Activated CD4-positive, alpha-beta T cell treated with anti-CD3 and anti-CD28 coated beads, Interleukin-2, amount 50 U/mL, for 24 hours (primary cell): ENCODE data around the gene SF3A1.
"Not testable (repeated sequence)": the region's sequence is repeated elsewhere in the genome, so short reads cannot be mapped to it uniquely, and the experiment has no call there.

Experiments
- DNase-seq, 2 donors: peaks; one replicate each; pipeline ENCODE4 v3.0.0-alpha.2; 2020; ENCODE audit warnings: low read depth in 1 of 2, low spot score in 1 of 2

SF3A1 gene, protein sequence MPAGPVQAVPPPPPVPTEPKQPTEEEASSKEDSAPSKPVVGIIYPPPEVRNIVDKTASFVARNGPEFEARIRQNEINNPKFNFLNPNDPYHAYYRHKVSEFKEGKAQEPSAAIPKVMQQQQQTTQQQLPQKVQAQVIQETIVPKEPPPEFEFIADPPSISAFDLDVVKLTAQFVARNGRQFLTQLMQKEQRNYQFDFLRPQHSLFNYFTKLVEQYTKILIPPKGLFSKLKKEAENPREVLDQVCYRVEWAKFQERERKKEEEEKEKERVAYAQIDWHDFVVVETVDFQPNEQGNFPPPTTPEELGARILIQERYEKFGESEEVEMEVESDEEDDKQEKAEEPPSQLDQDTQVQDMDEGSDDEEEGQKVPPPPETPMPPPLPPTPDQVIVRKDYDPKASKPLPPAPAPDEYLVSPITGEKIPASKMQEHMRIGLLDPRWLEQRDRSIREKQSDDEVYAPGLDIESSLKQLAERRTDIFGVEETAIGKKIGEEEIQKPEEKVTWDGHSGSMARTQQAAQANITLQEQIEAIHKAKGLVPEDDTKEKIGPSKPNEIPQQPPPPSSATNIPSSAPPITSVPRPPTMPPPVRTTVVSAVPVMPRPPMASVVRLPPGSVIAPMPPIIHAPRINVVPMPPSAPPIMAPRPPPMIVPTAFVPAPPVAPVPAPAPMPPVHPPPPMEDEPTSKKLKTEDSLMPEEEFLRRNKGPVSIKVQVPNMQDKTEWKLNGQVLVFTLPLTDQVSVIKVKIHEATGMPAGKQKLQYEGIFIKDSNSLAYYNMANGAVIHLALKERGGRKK

DNA sequence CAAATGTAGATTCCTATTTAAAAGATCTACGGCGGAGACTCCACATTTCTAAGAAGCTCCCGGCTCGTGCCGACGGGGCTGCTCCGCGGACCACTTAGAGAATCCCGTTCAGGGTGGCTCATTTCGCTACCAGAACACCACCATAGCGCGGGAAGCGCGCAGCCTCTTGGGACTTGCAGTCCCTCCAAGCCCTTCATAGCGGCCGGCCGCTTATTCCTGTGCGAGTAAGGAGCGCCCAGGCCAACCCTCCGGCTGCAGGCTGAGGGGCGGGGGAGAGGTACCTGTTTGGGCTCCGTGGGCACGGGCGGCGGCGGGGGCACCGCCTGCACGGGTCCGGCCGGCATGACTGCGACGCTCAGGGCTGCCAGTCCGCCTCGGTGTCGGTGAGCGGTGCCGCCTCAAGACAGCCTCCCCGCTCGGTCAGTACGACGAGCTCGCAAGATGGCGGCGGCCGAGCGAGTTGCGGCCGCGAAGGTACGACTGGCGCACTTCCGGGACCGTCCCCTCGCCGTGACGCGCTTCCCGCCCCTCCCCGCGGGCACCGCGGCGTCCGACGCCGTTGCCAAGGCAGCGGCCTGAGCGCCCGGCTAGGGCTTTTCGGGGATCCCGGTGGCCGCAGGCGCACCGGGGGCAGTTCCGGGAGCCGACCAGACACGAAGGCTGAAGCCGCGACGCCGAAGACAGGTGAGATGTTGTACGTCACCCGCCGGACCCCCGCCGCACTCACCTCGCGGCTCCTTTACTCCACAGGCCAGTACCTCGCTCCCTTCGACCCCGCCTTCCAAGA, at the start of gene SF3A1, which contains the start of gene CCDC157:
TSS of gene SF3A1 (minus strand) at position 446 of the 787 bp plus-strand sequence. CDS start at position 344, 102 bp downstream.
TSS of gene CCDC157 (plus strand) at position 559 of the 787 bp plus-strand sequence. CDS start 8,994 bp downstream, outside the sequence.
- DNase-seq, result peak; percentile 69 to 80

DNA sequence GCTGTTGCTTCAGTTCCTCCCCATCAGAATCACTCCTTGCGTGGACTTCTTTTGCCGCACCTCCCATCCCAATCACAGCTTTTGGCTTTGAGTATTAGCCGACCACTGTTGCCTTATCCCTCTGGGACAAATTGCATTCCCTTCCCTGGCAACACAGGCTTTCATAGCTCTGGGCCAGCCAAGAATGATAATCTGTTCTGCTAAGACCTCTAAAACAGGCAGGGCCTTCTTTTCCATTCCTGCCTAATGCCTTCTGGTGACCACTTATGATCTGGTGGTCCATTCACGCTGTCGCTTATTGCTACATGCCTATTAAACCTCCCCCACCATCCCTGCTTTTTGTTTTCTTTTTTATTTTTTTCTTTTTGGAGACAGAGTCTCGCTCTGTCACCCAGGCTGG, 49.7 kb upstream of the SF3A1 start:
- no peak for DNase-seq

DNA sequence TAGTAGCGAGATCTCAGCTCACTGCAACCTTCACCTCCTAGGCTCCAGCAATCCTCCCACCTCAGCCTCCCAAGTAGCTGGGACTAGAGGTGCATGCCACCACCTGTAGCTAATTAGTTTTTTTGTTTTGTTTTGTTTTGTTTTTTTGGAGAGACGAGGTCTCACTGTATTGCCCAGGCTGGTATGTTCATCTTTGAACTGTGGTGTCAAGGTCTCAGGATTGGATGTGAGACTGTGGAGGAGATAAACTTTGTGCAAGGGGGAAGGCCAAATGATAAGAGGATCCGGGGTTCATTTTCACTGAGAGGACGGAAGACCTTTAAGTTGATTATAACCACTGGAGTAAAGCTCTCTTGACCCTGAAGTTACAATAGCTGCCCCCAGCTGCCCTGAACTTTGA, 49.0 kb upstream of the SF3A1 start:
- no peak for DNase-seq

DNA sequence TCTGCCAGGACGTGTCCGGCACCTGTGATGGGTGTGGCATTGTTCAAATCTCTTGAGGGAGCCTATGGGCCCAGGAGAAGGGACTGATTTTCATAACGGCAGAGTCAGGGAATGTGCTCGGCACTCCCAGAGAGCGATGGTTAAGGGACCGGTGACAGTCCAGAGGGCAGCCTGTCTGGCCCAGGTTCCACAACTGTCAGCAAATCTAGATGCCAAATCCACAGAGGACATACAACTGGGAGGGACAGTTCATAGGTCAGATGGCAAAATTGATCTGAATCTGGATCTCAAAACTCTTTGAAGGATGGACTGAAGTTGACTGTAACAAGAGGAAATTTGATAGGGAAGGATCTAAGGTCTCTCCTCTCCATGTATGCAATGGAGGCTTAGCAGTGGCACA, 47.6 kb upstream of the SF3A1 start:
- no peak for DNase-seq

DNA sequence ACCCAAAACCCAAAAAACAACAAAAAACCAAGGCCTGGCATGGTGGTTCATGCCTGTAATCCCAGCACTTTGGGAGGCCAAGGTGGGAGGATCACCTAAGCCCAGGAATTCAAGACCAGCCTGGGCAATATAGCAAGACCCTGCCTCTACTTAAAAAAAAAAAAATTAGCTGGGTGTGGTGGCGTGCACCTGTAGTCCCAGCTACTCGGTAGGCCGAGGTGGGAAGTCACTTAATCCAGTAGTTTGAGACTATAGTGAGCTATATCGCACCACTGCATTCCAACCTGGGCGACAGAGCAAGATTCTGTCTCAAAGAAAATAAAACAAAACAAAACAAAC, 46.0 kb upstream of the SF3A1 start:
- not testable (repeated sequence) for DNase-seq

DNA sequence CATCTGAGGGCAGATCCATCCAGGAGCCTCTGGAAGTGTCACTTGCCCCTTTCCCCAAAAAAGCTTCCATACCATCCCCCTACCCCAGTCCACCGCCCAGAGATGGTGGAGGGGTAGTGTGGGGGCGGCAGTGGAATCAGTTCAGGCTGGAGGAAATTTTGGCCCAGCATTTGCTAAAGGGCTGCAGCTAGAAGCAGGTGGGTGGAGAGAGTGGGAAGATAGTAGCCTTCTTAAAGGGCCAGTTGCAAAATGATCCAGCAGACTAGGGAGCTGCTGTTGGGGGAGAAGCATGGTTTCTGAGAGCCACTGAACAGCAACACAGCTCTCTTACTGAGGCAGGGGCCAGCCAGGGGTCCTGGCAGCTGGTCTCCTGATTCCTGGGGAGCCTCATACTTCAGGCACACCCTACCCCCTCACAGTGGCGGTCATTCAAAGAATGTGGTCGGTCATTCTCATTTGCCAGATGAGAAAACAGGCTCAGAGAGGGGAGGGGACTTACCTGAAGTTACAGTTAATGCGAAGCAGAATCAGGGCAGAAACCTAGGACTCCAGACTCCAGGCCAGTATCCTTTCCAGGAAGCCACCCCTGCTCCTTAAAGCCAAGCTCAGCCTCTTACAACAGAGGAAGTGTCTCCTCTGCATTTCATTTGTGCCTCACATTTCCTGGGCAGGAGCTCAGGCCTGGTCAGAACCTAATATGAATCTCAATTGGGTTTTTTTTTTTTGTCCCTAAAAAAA, 45.5 kb upstream of the SF3A1 start:
- DNase-seq, result no peak

DNA sequence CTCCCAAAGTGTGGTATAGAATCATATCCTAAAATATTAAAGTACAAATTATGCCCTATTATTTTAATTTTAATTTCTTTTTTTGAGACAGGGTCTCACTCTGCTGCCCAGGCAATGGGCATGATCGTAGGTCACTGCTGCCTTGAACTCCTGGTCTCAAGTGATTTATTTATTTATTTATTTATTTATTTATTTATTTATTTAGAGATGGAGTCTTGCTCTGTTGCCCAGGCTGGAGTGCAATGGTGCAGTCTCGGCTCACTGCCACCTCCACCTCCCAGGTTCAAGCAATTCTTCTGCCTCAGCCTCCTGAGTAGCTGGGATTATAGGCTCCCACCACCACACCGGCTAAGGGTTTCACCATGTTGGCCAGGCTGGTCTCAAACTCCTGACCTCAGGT, 44.3 kb upstream of the SF3A1 start:
- DNase-seq, result not testable (repeated sequence)

DNA sequence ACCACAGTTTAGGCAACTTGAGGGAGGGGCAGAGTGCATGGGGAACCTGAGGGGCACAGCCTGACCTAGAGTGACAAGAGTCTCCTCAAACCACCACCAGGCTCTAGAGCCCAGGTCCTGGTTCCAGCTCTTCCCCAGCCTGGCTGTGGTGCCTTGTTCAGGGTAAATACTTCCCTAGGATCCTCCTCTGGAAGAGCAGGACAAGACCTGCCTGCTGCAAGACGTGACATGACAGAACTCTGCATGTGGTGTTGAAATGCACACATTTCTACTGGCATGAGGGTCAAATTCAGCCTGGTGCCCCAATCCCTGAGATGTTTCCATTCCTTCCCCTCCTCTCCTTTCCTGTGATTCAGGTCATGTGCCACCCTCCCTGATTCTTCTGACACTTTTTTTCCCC, 43.5 kb upstream of the SF3A1 start:
- no peak for DNase-seq

DNA sequence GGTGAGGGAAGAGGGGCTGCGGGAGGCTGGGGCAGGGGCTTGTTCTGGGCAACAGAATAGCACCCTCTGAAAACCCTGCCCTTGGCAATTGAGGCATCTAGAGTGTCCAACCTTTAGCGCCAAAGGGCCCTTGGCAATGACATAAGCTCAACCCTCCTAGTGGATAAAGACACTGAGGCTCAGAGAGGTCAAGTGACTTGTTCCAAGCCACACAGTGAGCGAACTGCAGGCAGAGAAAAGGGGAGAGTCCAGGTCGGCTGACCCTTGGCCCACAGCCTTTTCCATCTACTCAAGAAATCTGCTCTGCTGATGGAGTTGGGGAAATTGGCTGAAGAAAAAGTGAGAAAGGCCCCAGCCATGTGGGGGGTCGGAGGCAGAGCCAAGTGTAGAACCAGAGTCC, 43.0 kb upstream of the SF3A1 start:
- DNase-seq, result no peak

DNA sequence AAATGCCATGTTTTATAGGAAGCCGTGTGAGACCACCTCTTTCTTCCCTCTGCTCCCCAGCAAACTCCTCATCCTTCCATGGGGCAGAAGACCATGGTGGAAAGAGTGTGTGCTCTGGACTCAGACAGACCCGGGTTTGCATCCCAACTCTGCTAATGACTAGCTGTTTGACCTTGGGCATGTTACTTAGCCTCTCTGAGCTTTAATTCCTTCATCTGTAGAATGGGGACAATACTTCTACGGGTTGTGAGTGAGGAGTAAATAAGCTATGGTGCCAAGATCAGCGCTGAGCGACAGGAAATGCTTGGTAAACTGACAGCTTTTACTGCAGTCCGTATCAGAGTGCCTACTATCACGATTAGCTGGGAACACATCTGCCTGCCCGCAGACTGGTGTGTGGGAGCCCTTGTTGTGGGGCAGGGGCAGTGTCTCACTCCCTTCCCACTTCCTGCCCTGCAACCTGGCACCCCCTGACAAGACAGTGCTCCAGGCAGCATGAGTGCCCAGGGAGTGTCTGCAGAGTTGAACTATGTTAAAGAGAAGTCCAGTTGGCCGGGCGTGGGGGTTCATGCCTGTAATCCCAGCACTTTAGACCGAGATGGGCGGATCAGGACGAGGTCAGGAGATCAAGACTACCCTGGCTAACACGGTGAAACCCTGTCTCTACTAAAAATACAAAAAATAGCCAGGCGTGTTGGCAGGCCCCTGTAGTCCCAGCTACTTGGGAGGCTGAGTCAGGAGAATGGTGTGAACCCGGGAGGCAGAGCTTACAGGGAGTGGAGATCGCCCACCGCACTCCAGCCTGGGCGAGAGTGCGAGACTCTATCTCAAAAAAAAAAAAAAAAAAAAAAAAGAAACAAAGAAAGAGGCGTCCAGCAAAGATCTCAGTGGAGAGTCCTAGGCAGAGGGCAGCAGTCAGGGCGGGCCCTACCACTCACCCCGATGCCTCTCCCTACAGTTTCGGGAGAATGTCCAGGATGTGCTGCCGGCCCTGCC, 42.3 kb upstream of the SF3A1 start:
- no peak for DNase-seq

DNA sequence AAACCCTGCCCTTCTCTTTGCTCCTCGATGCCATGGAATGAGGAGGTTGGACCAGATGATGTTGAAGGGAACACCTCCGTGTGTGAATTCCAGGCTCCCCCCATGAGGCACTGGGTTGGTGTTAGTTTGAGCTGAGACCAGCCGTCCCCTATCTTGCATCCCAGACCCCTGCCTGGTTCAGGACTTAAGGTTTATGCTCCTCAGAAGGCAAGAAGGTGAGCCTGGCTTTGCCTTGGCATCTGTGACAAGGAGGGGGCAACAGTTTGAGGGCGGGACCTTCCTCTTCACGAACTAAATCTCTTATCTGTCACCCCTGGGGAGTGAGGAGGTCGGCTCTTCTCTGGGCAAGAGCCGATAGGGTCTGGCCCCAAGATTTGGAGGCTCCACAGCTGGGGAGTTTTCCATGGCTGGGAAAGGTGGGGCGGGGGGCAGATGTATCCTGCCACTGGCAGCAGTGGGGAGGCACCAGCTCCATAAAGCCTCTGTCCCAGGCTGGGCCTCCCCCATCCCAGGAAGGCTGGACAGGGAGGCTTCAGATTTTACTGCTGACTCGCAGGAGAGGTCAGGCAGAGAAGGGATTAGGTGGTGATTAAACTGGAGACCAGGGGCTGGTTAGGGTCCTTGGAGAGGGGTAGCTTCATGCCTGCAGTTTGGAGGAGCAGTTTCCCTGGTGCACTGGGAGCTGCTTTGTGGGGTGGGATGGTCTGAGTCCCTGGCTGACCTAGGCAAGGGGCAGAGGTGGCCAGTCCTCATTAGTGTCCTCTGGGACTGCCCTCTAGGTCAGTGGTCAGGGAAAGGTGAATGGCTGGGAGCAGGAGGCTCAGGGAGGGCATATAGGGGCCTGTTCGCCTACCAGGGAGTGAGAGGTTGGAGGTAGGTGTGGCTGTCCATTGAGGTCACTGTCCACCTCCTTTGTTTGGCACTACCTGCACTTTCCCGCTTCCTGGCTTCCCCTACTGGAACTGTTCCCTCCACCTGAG, 41.3 kb upstream of the SF3A1 start:
- DNase-seq, result no peak

DNA sequence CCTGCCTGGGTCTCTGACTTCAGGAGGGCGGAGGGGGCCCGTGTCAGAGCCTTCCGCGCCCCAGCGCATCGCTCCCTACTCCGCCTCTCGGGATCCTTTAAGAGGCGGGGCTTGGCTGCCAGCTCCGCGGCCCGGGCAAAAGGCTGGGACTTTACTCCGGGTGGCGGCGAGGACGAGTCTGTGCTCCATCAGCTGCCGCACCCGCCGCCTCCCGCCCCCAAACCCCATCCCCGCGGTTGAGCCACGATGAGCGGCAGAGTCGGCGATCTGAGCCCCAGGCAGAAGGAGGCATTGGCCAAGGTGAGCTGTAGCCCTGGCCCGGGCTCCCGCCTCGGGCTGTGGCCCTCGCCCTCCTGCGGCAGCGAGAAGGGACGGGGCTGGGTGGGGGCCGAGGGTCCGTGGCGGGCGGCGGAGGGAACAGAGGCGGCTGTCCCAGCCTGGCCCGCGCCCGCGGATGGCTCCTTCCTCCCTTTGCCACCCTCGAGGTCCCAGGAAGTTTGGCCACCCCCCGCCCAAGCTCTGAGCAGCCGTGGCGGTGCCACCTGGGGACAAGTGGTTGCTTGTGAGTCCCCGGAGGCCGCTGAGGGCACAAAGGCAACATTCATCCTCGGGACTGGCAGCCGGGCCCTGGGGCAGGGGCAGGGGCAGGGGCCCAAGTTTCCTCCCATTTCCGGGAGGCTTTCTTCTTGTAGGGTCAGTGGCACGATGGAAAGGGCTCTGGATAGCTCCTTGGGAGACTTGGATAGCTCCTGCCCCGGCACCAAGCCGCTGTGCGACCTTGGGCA, 40.4 kb upstream of the SF3A1 start, which contains the start of gene SEC14L2:
TSS of gene SEC14L2 (plus strand) at position 148 of the 785 bp plus-strand sequence. CDS start at position 247, 99 bp downstream.
- DNase-seq, result peak; percentile 30 to 46

DNA sequence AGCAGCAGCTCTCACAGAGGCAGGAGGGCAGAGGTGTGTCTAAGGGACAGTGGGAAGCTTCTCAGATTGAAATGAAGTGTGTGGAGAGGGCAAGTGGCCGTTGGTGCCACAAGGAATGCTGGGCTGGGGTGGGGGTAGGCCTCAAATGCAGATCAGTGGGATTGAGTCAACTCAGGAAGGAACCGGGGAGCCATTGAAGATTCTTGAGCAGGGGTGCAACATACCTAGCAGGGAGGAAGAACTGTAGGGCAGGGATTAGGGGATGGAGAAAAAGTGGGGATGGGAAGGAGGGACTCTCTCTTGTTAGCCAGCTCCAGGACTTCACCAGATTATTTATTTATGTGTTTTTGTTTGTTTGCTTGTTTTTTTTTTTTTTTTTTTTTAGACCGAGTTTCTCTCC, 37.2 kb upstream of the SF3A1 start:
- DNase-seq, result no peak

DNA sequence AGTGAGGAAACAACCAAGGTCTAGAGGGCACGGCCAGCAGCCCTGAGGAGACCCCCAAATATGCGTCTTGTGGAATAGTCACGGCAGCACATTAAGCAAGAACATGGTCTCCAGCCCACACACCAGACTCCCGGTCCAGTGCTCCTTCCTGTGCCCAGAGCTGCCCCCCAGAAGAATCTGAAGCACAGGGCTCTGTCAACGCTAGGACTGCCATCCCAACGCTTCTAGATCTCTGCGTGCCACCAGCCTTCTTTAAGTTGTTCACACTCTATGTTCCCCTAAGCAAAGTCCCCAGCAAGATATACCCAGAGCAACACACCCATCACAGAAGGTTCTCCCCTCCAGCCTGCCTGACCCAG, 36.6 kb upstream of the SF3A1 start:
- no peak for DNase-seq

DNA sequence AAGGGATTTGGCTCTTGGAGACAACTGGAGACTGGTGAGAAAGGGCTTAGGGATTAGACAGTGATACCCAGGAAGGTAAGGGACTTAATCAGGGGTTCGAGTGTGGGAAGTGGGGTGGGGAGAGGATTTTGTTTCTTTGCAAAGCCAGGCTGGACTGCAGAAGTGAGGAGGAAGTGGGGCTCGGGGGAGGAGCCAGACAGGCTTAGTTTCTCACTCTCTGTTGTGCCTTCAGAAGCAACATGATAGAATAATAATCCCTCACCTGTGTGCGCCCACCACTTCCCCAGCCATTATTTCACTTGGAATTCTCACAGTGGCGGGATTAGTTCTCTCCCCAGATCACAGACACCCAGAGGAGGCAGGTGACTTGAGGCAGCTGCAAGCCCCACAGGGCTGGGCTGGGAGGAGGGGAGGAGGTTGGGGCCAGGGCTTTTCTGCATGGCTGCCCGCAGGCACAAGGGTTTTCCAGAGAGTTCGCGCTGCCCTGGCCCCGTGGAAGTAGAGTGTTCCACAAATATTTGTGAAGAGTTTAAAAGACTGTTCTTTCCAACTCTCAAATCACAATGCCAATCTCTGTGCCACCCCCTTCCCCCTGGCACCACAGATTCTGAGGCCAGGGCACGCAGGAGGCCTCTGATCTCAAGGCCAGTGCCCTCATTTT, 36.1 kb upstream of the SF3A1 start:
- DNase-seq, result no peak

DNA sequence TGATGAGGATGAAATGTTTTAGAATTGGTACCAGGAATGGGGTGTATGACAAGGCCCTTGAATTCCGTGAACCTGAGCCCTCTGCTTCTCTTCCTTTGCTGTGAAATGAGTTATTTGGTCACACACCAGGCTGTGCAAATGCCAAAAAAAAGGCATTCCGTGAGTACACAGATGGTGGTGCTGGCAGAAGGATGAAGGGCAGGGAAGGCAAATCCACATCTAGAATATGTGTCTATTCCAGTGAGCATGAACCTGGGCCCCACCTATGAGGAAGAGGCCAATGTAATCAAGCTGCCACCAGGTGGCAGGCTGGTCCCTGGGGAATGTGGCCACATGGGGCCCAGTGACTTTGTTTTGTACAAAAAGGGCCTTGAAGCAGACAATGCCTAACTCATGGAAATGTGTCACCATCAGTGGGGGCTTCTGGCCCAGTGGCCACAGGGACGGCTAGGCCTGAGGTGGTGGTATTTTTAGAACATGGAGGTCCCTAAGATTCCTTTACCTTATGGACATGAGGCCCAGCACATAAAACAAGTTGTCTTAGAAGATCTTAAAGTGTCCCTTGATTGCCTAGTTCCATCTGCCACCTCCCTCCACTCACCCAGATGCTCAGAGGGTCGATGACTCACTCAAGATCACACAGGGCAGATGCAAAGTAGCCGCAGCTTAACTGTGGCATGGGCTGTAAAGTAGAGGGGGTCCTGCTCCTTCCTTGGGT, 34.4 kb upstream of the SF3A1 start:
- peak; percentile 59 to 80 for DNase-seq
